Large intestine (tissue), 3 donors: Measurements from ENCODE around the gene STH. TPM values are rescaled to one million over a fixed set of nuclear protein-coding genes. Genes with fewer than 3 reads are reported as not detected.
"Not testable (repeated sequence)": the region's sequence is repeated elsewhere in the genome, so short reads cannot be mapped to it uniquely, and the experiment has no call there.

Experiments
- DNase-seq, 2 donors: peaks; one replicate each; pipeline versions ENCODE4 v3.0.0 to v3.0.0-alpha.2; 2013
- H3K27ac ChIP-seq: one replicate; pipeline ENCODE4 v1.5.1; 2013; ENCODE audit warnings: low read length
- H3K27me3 ChIP-seq: 2 replicates; pipeline ENCODE4 v1.6.1; 2013; ENCODE audit warnings: low read length; ENCODE audit not compliant: control insufficient read depth, insufficient read depth
- H3K36me3 ChIP-seq: 2 replicates; pipeline ENCODE4 v1.6.1; 2013; ENCODE audit warnings: low read length; ENCODE audit not compliant: control insufficient read depth, insufficient read depth
- H3K4me1 ChIP-seq: one replicate; pipeline ENCODE4 v1.6.1; 2013; ENCODE audit warnings: low read length; ENCODE audit not compliant: control insufficient read depth, insufficient read depth
- H3K4me3 ChIP-seq: one replicate; pipeline ENCODE4 v1.5.1; 2013; ENCODE audit warnings: low read length
- H3K9me3 ChIP-seq: one replicate; pipeline ENCODE4 v1.6.1; 2013; ENCODE audit warnings: mild to moderate bottlenecking, low read depth, low read length, moderate library complexity; ENCODE audit not compliant: control insufficient read depth
- WGBS: methylation state at CpG from one replicate; pipeline ENCODE4 v1.1.5; 2013; ENCODE audit warnings: low lambda C conversion rate; ENCODE audit not compliant: insufficient coverage; 5-methylcytosine and 5-hydroxymethylcytosine counted together
- polyA plus RNA-seq: library from polyadenylated mRNA; unstranded; fragments of 120-200 nt; gene quantifications from one replicate; pipeline ENCODE4 v1.2.1, GENCODE V29; 2013

The STH gene
- polyA plus RNA-seq, 1 donor: not detected

DNA sequence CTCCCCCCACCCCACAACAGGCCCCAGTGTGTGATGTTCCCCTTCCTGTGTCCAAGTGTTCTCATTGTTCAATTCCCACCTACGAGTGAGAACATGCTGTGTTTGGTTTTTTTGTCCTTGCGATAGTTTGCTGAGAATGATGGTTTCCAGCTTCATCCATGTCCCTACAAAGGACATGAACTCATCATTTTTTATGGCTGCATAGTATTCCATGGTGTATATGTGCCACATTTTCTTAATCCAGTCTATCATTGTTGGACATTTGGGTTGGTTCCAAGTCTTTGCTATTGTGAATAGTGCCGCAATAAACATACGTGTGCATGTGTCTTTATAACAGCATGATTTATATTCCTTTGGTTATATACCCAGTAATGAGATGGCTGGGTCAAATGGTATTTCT lies 42.3 kb upstream of the STH start:
- WGBS: no CpG with 5 or more reads among the region's 4 CpGs
- not testable (repeated sequence) for H3K4me3 ChIP-seq

DNA sequence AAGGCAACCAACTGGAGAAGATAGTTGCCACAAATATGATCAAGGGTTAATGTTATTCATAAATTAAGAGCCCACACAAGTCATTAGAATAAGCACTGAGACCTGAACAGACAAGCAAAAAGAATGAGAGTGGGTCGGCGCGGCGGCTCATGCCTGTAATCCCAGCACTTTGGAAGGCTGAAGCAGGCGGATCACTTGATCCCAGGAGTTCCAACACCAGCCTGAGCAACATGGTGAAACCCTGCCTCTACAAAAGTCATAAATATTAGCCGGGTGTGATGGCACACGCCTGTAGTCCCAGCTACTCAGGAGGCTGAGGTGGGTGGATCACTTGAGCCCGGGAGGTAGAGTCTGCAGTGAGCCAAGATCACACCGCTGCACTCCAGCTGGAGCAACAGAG lies 40.7 kb upstream of the STH start:
- DNase-seq: no peak
- no peaks in the 10 kb centered on the region for H3K4me1 ChIP-seq
- H3K4me3 ChIP-seq: no peak overlapping the region
- no peaks in the 10 kb centered on the region for H3K36me3 ChIP-seq
- H3K27me3 ChIP-seq: no peaks in the 10 kb centered on the region
- no peaks in the 10 kb centered on the region for H3K9me3 ChIP-seq
- WGBS: no CpG with 5 or more reads among the region's 9 CpGs
- H3K27ac ChIP-seq: no peak overlapping the region

More for the DNA sequence above, 42.3 kb upstream of the STH start:
- not testable (repeated sequence) for H3K27ac ChIP-seq, H3K9me3 ChIP-seq, DNase-seq, H3K27me3 ChIP-seq, H3K4me1 ChIP-seq, H3K36me3 ChIP-seq

DNA sequence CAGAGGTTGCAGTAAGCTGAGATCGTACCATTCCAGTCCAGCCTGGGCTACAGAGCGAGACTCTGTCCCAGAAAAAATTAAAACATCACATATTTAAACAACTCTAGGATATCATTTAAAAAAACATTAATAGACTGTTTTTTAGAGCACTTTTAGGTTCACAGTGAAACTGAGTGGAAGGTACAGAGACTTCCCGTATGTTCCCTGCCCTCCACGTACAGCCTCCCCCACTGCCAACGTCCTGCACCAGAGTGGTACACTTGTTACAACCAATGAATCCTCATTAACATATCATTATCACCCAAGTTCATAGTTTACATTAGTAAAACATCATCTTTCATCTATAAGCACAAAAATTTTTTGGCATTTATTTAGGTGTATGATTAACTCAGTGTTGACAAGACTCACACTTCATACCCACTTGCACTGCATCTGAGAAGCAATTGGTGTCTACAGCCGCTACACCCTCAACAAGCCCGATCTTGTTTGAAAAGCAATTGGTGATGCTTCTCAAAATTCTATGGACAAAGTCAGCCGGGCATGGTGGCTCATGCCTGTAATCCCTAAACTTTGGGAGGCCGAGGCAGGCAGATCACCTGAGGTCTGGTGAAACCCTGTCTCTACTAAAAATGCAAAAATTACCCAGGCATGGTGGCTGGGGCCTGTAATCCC lies 39.9 kb upstream of the STH start:
- H3K27ac ChIP-seq: no peak overlapping the region

DNA sequence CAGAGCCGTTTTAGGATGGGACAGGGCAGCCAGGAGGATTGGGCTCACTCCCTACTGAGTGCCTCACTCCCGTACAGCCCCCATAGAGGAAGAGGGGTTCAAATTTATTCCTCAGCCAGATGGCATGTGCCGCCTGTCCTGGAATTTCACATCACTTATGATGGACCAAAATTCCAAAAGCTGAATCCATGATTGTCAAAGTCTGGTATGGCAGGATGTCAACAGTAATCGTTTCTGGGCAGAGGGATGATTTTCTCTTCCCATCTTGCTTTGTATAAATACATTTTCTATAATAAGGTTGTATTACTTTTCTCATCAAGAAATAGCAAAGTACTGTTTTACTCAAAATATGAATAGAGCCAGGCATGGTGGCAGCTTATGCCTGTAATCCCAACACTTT lies 38.7 kb upstream of the STH start:
- no peak for DNase-seq
- no peaks in the 10 kb centered on the region for H3K9me3 ChIP-seq
- no peak overlapping the region for H3K27ac ChIP-seq
- H3K4me3 ChIP-seq: no peak overlapping the region
- WGBS: 80% methylated on average over 1 of the region's 4 CpGs
- H3K27me3 ChIP-seq: no peaks in the 10 kb centered on the region
- no peaks in the 10 kb centered on the region for H3K4me1 ChIP-seq
- H3K36me3 ChIP-seq: no peaks in the 10 kb centered on the region

More for the DNA sequence above, 39.9 kb upstream of the STH start:
- no peaks in the 10 kb centered on the region for H3K27me3 ChIP-seq
- no peaks in the 10 kb centered on the region for H3K4me1 ChIP-seq
- WGBS: no CpG with 5 or more reads among the region's 9 CpGs
- DNase-seq: no peak
- no peaks in the 10 kb centered on the region for H3K9me3 ChIP-seq
- no peak overlapping the region for H3K4me3 ChIP-seq
- H3K36me3 ChIP-seq: no peaks in the 10 kb centered on the region

DNA sequence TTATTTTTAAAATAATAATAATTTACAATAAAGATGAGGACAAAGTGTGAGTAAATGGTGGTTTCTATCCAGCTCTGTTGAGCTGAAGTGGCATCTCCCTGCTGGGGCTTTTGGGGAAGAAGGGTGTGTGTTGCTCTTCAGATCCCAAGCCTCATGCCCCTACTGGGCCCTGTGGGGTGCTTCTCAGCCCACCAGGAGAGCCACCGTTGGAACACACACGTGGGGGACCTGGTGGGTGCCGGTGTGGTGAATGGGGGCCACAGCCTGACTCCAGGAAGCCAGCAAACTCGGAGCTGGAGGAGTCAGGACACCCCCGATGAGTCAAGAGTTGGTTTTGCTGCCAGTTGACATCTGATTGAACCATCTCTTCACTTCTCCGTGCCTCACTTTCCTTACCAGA lies 37.8 kb upstream of the STH start:
- DNase-seq: no peak
- 71% methylated on average over 1 of the region's 6 CpGs for WGBS
- Histone ChIP-seq H3K27ac (no peak overlapping the region), H3K27me3 (no peaks in the 10 kb centered on the region), H3K36me3 (no peaks in the 10 kb centered on the region), H3K9me3 (no peaks in the 10 kb centered on the region), H3K4me1 (no peaks in the 10 kb centered on the region), H3K4me3 (no peak overlapping the region)

- Histone ChIP-seq H3K27ac (no peak overlapping the region), H3K9me3 (no peaks in the 10 kb centered on the region), H3K4me1 (no peaks in the 10 kb centered on the region), H3K4me3 (no peak overlapping the region), H3K27me3 (peaks cover 4% of the 10 kb centered on the region), H3K36me3 (no peaks in the 10 kb centered on the region)
- no CpG with 5 or more reads among the region's 12 CpGs for WGBS
- no peak for DNase-seq
Measured at GRCh38 chr17:45962221-45962972, 36.7 kb upstream of the STH start.

DNA sequence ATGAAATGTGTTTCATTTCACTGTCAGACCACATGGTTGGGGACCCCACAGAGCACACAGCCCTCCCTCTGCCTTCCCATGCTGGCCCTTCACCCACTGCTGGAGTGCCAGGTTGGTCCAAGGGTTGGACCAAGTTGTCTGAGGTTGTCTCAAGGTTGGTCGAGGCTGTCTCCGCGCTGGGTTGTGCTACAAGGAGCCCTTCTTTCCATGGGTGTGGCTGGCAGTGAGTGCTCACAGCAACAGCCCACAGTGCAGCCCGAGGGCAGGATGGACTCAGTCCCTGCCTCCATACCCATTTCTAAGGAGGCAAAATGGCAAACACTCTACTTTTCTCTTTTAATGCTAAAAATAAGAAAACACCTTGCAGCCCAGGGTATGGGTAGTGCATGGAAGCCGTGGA lies 35.8 kb upstream of the STH start:
- no peak overlapping the region for H3K4me3 ChIP-seq
- H3K27me3 ChIP-seq: peaks cover 9% of the 10 kb centered on the region
- H3K36me3 ChIP-seq: no peaks in the 10 kb centered on the region
- DNase-seq: no peak
- no peak overlapping the region for H3K27ac ChIP-seq
- H3K4me1 ChIP-seq: no peaks in the 10 kb centered on the region
- H3K9me3 ChIP-seq: no peaks in the 10 kb centered on the region
- WGBS: no CpG with 5 or more reads among the region's 5 CpGs

GRCh38 chr17:45963889-45964288 lies 35.2 kb upstream of the STH start:
- Histone ChIP-seq H3K27ac (no peak overlapping the region), H3K4me3 (no peak overlapping the region), H3K36me3 (no peaks in the 10 kb centered on the region), H3K27me3 (peaks cover 9% of the 10 kb centered on the region), H3K9me3 (no peaks in the 10 kb centered on the region), H3K4me1 (no peaks in the 10 kb centered on the region)
- no peak for DNase-seq
- 60% methylated on average over 1 of the region's 5 CpGs for WGBS

GRCh38 chr17:45964634-45965033 lies 34.4 kb upstream of the STH start:
- H3K36me3 ChIP-seq: no peaks in the 10 kb centered on the region
- H3K4me3 ChIP-seq: no peak overlapping the region
- H3K9me3 ChIP-seq: no peaks in the 10 kb centered on the region
- H3K27ac ChIP-seq: no peak overlapping the region
- H3K27me3 ChIP-seq: peaks cover 9% of the 10 kb centered on the region
- 86% methylated on average over 1 of the region's 4 CpGs for WGBS
- no peak for DNase-seq
- H3K4me1 ChIP-seq: no peaks in the 10 kb centered on the region

DNA sequence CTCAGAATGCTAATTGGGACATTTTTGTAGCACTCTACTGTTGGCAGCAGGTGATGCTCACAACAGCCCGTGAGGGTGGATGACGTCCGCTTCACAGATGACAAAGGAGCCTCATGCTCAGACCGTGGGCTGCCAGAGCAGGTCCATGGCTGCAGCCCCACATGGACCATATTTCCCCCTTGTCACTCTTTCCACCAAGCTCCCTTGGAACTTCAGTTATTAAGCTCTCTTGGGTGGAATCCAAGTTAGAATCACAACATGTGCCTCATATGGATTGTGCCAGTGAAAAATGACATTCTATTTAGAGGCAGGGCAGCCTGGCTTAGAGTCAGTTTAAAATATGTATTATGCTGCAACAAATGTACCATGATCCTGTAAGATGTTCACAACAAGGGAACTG lies 33.2 kb upstream of the STH start:
- no peak overlapping the region for H3K27ac ChIP-seq
- H3K9me3 ChIP-seq: no peaks in the 10 kb centered on the region
- no peak for DNase-seq
- no CpG with 5 or more reads among the region's 4 CpGs for WGBS
- no peaks in the 10 kb centered on the region for H3K4me1 ChIP-seq
- no peaks in the 10 kb centered on the region for H3K36me3 ChIP-seq
- no peak overlapping the region for H3K4me3 ChIP-seq
- peaks cover 9% of the 10 kb centered on the region for H3K27me3 ChIP-seq
